HG02678 (cell line): ENCODE data around the gene ACAN.

Source experiments
- ATAC-seq: cut with Tn5 transposase; IDR thresholded peaks from one replicate; pipeline ENCODE4 v1.9.1; 2021; ENCODE audit warnings: mild to moderate bottlenecking, moderate library complexity; ENCODE audit not compliant: unreplicated experiment

ACAN gene

DNA sequence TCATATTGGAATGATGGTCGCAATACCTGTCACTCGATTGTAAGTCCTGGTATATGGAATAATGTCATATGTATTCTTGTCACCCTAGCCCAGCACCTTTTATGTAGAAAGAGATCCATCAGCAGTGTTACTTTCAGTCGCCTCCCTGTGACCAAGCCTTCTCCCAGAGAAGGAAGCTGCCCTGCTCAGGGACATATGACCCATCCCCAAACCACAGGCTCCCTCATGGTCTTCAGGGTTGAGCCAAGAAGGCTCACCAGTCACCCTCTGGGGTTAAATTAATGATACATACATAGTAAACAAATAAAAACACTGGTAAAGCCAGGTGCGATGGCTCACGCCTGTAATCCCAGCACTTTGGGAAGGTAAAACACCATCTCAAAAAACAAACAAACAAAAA, 114.5 kb downstream of the ACAN start:
- no peak for ATAC-seq

DNA sequence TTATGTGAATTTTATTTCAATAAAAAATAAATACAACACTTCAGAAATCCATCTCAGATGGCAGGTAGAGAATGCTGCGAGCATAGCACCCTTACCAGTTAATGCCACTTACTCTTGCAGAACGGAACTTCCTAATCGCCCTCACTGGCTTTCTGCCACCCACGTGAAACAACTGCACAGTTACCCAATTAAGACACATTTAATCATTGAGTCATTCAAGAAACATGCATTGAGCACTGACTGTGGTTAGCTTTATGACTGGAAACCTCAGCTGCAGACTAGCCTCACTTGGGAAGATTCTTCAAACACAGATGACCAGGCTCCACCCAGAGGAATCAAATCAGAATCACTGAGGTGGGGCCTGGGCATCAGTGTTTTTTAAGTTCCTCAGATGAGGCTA, 115.5 kb downstream of the ACAN start:
- no peak for ATAC-seq

DNA sequence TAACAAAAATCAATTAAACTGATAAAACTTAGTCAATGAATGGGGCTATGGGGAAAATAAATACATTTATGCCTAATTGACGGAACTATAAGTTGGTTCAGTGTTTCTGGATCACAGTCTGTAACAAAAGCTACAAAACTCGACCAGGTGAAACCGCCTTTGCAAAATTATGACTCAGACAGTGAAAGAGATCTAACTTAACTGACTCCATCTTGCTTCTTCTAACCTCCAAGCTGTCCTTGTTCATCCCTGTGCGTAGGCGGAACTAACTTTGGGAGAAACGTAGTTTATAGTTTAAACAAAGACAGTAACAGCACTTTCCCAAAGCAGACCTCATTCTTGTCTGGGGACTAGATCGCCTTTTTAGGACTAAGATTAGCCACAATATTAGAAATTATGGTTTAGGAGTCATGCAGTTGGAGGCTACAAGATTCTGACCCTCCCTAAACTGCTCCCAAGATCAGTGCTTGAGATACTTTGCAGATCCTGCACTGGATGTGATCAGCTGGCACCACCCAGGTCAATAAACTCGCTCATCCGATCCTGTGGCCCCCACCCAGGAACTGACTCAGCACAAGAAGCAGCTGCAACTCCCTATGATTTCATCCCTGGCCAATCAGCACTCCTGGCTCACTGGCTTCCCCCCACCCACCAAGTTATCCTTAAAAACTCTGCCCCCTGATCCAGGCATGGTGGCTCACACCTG, 117.1 kb downstream of the ACAN start:
- ATAC-seq = no peak

DNA sequence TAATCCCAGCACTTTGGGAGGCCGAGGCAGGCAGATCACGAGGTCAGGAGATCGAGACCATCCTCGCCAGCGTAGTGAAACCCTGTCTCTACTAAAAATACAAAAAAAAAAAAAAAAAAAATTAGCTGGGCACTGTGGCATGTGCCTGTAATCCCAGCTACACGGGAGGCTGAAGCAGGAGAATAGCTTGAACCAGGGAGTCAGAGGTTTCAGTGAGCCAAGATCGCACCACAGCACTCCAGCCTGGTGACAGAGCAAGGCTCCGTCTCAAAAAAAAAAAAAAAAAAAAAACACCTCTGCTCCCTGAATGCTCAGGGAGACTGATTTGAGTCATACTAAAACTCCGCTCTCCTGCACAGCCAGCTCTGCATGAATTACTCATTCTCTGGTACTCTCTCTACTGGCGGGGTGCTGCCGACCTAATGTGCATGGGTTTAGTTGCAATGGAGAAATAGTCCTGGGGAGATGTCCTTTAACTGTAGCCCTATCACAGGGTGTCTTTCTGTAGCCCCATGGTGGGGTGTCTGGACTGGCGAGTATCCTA, 117.7 kb downstream of the ACAN start:
- peak; percentile 54 for ATAC-seq
